Stimulated activated CD4-positive, alpha-beta T cell treated with anti-CD3 and anti-CD28 coated beads, Interleukin-12 subunit alpha, Interleukin-12 subunit beta, amount 100 ng/mL, for 4 hours (primary cell): ENCODE measurements around the gene C3orf20.

Experiments
- DNase-seq: peaks from one replicate; pipeline ENCODE4 v3.0.0-alpha.2; 2020

The C3orf20 gene

GRCh38 chr3:14779069-14779685 lies 104.2 kb downstream of the C3orf20 start:
- no peak for DNase-seq

GRCh38 chr3:14780927-14781507 lies 106.1 kb downstream of the C3orf20 start:
- peak; percentile 8 for DNase-seq

GRCh38 chr3:14783480-14784086 lies 108.6 kb downstream of the C3orf20 start:
- no peak for DNase-seq

GRCh38 chr3:14784087-14784681 lies 109.2 kb downstream of the C3orf20 start:
- no peak for DNase-seq

- DNase-seq, result no peak
Observed at GRCh38 chr3:14785207-14786155, 110.5 kb downstream of the C3orf20 start.

- DNase-seq, result no peak
Observed at GRCh38 chr3:14786369-14786768, 111.4 kb downstream of the C3orf20 start.

GRCh38 chr3:14787630-14788029 lies 112.7 kb downstream of the C3orf20 start:
- no peak for DNase-seq

GRCh38 chr3:14788644-14789043 lies 113.7 kb downstream of the C3orf20 start:
- no peak for DNase-seq

- no peak for DNase-seq
Observed at GRCh38 chr3:14789221-14789620, 114.3 kb downstream of the C3orf20 start.

- no peak for DNase-seq
Observed at GRCh38 chr3:14789640-14790285, 114.8 kb downstream of the C3orf20 start.

GRCh38 chr3:14791343-14791945 lies 116.5 kb downstream of the C3orf20 start:
- DNase-seq, result peak; percentile 27

- no peak for DNase-seq
Observed at GRCh38 chr3:14792691-14793121, 117.8 kb downstream of the C3orf20 start.

GRCh38 chr3:14793126-14793857 lies 118.4 kb downstream of the C3orf20 start:
- DNase-seq, result no peak

- no peak for DNase-seq
Observed at GRCh38 chr3:14793858-14794234, 118.9 kb downstream of the C3orf20 start.

GRCh38 chr3:14794435-14794834 lies 119.5 kb downstream of the C3orf20 start:
- no peak for DNase-seq

- no peak for DNase-seq
Observed at GRCh38 chr3:14795996-14796395, 121.1 kb downstream of the C3orf20 start.

- no peak for DNase-seq
Observed at GRCh38 chr3:14796403-14797077, 121.6 kb downstream of the C3orf20 start.

- no peak for DNase-seq
Observed at GRCh38 chr3:14797731-14798130, 122.8 kb downstream of the C3orf20 start.

GRCh38 chr3:14798231-14798630 lies 123.3 kb downstream of the C3orf20 start:
- DNase-seq, result no peak

- no peak for DNase-seq
Observed at GRCh38 chr3:14799146-14799545, 124.2 kb downstream of the C3orf20 start.

- no peak for DNase-seq
Observed at GRCh38 chr3:14801031-14801430, 126.1 kb downstream of the C3orf20 start.
